Lower leg skin (tissue), 3 donors: ENCODE results near the gene C14orf180.

Source experiments
- CTCF ChIP-seq, 3 donors: fragments of 450-650 bp; IDR thresholded peaks; one replicate each; pipeline ENCODE4 v1.5.1; 2016; ENCODE audit warnings: antibody characterized with exemption in 3 of 3, mild to moderate bottlenecking in 3 of 3, moderate library complexity in 2 of 3
- POLR2A ChIP-seq, 2 donors: fragments of 450-650 bp; IDR thresholded peaks; one replicate each; pipeline ENCODE4 v1.6.1; 2016 to 2017; ENCODE audit warnings: antibody characterized with exemption in 2 of 2, mild to moderate bottlenecking in 1 of 2, moderate library complexity in 1 of 2

- TF ChIP-seq POLR2A (IDR thresholded peaks at IDR 0.05) (no peak), CTCF (IDR thresholded peaks at IDR 0.05) (no peak)
Observed at GRCh38 chr14:104588066-104588857, 8.7 kb downstream of the C14orf180 start.
